NK-92 treated with Interleukin-12 subunit alpha and Interleukin-12 subunit beta, amount 100 ng/mL, for 24 hours (cell line): ENCODE results near the gene GMDS.

Experiments used
- DNase-seq: peaks from one replicate; lab custom pipeline; 2025; lab: John Stamatoyannopoulos, UW

Gene GMDS

GRCh38 chr6:1940381-1940780 is 305.0 kb downstream of the GMDS start:
- DNase-seq: no peak

- DNase-seq: no peak
These were observed 312.1 kb downstream of the GMDS start for GRCh38 chr6:1933292-1933691.

- no peak for DNase-seq
These were observed 313.6 kb downstream of the GMDS start for GRCh38 chr6:1931817-1932216.

- no peak for DNase-seq
These were observed 315.0 kb downstream of the GMDS start for GRCh38 chr6:1930356-1930755.

GRCh38 chr6:1929931-1930330 is 315.5 kb downstream of the GMDS start:
- no peak for DNase-seq

- DNase-seq: no peak
These were observed 319.5 kb downstream of the GMDS start for GRCh38 chr6:1925743-1926430.

GRCh38 chr6:1923449-1923848 is 322.0 kb downstream of the GMDS start:
- no peak for DNase-seq

- DNase-seq: peak; percentile 42
These were observed 327.6 kb downstream of the GMDS start for GRCh38 chr6:1917626-1918371.

- no peak for DNase-seq
These were observed 328.9 kb downstream of the GMDS start for GRCh38 chr6:1916334-1917070.

GRCh38 chr6:1915226-1915625 is 330.2 kb downstream of the GMDS start:
- no peak for DNase-seq

GRCh38 chr6:1913577-1913976 is 331.8 kb downstream of the GMDS start:
- DNase-seq: no peak

- DNase-seq: no peak
These were observed 332.7 kb downstream of the GMDS start for GRCh38 chr6:1912731-1913130.

GRCh38 chr6:1911474-1911873 is 333.9 kb downstream of the GMDS start:
- no peak for DNase-seq

GRCh38 chr6:1910621-1911407 is 334.6 kb downstream of the GMDS start:
- DNase-seq: no peak

GRCh38 chr6:1908784-1909183 is 336.6 kb downstream of the GMDS start:
- no peak for DNase-seq

GRCh38 chr6:1906609-1907008 is 338.8 kb downstream of the GMDS start:
- DNase-seq: no peak

- DNase-seq: no peak
These were observed 339.4 kb downstream of the GMDS start for GRCh38 chr6:1906014-1906413.

GRCh38 chr6:1904898-1905297 is 340.5 kb downstream of the GMDS start:
- no peak for DNase-seq

- DNase-seq: no peak
These were observed 341.0 kb downstream of the GMDS start for GRCh38 chr6:1904466-1904799.

GRCh38 chr6:1903780-1904465 is 341.5 kb downstream of the GMDS start:
- no peak for DNase-seq

- DNase-seq: no peak
These were observed 343.8 kb downstream of the GMDS start for GRCh38 chr6:1901556-1901955.

GRCh38 chr6:1896897-1897296 is 348.5 kb downstream of the GMDS start:
- no peak for DNase-seq
